GM18498 (cell line): ENCODE data around the gene CYP46A1.

Source experiments
- ATAC-seq: cut with Tn5 transposase; IDR thresholded peaks from one replicate; pipeline ENCODE4 v1.9.1; 2021; ENCODE audit warnings: mild to moderate bottlenecking, moderate library complexity; ENCODE audit not compliant: unreplicated experiment

Gene CYP46A1

DNA sequence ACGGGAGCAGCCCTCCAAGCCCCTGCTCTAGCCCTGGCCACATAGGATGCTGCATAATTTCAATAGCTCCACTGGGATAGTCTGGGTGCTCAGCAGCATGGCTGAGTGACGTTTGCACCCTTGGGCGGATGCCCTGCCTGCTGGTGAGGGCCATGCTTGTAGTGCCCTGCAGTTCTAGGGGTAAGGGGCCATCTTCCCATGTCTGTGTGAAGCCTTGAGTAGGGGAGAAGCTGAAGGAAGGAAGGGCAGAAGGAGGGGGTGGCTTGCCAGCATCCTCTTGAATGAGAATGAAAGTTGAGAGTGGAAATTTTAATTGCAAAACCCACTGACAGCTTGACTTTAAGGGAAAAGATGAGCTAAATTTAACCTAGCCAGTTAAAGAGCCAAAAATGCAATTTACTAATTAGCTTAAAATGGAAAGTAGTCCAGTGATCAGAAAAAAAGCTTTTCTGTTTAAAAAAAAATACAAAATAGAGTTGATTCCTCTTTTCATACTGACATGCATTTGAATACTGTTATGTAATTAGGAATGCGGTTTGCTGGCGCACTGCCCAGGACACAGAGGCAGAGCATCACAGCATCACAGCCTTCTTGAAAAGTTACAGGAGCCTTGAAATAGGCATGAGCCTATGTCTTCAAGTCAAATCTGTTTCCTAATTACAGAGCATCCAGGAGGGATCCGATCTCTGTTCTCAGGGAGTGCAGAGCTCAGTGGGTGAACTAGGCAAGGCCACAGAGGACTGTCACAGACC lies 90.6 kb downstream of the CYP46A1 start:
- no peak for ATAC-seq

DNA sequence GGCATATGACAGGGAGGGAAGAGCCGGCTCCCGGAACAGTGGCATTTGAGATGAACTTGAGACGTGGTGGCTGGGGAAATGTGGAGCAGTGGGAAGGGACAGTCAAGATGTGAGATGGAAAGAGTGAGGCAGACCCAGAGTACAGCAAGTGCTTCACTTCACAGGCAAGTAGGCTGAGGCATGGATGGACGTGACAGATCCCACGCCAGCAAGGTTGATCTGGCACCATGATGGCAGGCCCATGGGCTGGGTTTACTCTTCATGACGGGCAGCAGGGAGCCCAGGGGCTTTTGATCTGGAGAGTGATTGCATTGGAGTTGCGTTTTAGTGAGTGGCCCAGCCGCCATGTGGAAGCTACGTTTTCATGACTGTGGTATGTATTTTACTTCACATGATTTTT lies 91.3 kb downstream of the CYP46A1 start:
- no peak for ATAC-seq
